ENCODE measurements around the gene ASAP3.
A peak's percentile ranks its signal among the peaks of the same experiment; 100 is the strongest.

Gene ASAP3

DNA sequence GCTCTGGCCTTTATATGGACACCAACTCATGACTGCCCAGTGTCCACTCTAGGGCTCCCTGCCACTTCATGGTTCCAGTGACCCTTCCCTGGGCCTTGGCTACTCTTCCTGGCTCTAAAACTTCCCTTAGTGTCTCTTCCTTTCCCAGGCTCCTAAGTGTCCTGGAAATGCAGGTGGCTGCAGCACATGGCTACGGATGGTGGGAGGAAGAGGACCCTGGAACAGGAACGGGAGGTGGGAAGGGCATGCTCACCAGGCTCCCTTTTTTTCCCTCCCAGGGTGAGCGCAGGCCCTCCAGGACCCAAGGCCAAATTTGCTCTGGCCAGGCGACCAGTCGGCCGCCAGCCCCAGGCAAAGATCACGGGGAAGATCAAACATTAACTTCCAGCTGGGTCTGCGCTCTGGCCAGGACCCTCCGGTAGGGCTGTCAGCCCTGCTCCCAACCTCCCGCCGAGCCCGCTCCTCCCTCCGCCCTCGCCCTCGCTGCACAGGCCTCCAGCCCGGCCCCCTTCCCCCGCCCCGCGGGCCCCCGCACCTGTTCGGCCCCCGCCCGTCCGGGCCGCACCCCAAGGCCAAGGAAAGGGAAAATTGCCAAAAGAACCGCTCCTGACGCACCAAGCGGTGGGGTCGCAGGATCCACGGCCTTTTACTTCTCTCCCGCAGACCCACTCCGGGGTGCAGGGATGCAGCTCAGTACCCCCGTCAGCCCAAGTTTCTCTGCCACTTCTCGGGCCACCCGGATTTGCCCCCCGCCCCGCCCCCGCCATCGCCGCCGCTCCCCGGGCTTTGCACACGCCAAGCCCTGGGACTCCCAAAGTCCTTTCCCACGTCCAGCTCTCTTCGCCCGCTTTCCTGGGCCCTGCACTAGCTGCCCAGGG is 60.3 kb downstream of the ASAP3 start:
- DNase-seq (ENCODE audit: low spot score), result no peak

- no peak for DNase-seq (ENCODE audit: low spot score)
Measured at GRCh38 chr1:23422941-23423340, 61.0 kb downstream of the ASAP3 start.

- no peak for DNase-seq (ENCODE audit: low spot score)
Measured at GRCh38 chr1:23422241-23422877, 61.6 kb downstream of the ASAP3 start.

GRCh38 chr1:23421753-23422240 is 62.2 kb downstream of the ASAP3 start:
- peak; percentile 35 for DNase-seq (ENCODE audit: low spot score)

DNA sequence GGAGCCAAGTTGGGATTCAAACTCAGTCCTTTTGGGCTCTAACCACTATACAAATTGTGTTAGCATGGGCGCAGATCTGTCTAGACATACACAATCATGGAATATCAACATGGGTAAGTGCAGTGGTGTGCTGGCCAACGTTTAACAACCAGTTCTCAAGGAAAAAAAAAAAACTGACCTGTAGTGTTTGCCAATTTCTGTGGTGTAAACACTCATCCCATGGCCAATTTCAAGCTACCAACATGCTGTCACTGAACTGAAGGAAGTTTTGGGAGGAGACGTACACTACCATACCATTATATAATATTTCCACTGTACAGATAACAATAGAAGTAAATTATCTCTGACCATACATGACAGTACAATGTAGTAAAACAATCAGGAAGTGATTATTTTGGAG is 62.6 kb downstream of the ASAP3 start:
- DNase-seq (ENCODE audit: low spot score), result no peak

GRCh38 chr1:23420778-23421177 is 63.2 kb downstream of the ASAP3 start:
- DNase-seq (ENCODE audit: low spot score), result no peak

- no peak for DNase-seq (ENCODE audit: low spot score)
Measured at GRCh38 chr1:23419180-23419579, 64.8 kb downstream of the ASAP3 start.

GRCh38 chr1:23417570-23417969 is 66.4 kb downstream of the ASAP3 start:
- DNase-seq (ENCODE audit: low spot score), result peak; percentile 45

GRCh38 chr1:23416964-23417363 is 67.0 kb downstream of the ASAP3 start:
- no peak for DNase-seq (ENCODE audit: low spot score)

- DNase-seq (ENCODE audit: low spot score), result no peak
Measured at GRCh38 chr1:23408797-23409290, 75.1 kb downstream of the ASAP3 start.

GRCh38 chr1:23407016-23407630 is 76.9 kb downstream of the ASAP3 start:
- DNase-seq (ENCODE audit: low spot score), result no peak

DNA sequence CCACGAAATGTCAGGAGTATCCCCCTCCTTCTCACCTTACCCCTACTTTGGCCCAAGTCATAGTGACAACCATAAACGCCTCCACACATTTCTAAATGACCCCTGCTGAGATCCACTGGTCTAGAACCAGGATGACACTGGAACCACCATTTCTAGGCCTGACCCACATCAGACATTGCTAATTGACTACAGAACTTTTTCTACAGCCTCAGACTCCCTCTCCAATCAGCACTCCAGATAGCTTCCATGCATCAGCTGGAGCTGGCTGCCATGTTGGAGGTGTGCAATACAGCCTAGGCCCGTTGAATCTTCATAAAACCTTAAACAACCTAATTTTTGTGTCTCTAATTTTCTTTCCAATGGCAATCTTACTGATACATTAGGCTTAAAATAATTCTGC is 78.0 kb downstream of the ASAP3 start:
- no peak for DNase-seq (ENCODE audit: low spot score)

- DNase-seq (ENCODE audit: low spot score), result peak; percentile 85
Measured at GRCh38 chr1:23403735-23404486, 80.1 kb downstream of the ASAP3 start.

- no peak for DNase-seq (ENCODE audit: low spot score)
Measured at GRCh38 chr1:23403355-23403734, 80.6 kb downstream of the ASAP3 start.

- no peak for DNase-seq (ENCODE audit: low spot score)
Measured at GRCh38 chr1:23403038-23403336, 81.0 kb downstream of the ASAP3 start.

- peak; percentile 35 for DNase-seq (ENCODE audit: low spot score)
Measured at GRCh38 chr1:23402286-23403037, 81.5 kb downstream of the ASAP3 start.

- DNase-seq (ENCODE audit: low spot score), result no peak
Measured at GRCh38 chr1:23401313-23401712, 82.7 kb downstream of the ASAP3 start.

GRCh38 chr1:23400324-23401114 is 83.5 kb downstream of the ASAP3 start:
- DNase-seq (ENCODE audit: low spot score), result no peak

DNA sequence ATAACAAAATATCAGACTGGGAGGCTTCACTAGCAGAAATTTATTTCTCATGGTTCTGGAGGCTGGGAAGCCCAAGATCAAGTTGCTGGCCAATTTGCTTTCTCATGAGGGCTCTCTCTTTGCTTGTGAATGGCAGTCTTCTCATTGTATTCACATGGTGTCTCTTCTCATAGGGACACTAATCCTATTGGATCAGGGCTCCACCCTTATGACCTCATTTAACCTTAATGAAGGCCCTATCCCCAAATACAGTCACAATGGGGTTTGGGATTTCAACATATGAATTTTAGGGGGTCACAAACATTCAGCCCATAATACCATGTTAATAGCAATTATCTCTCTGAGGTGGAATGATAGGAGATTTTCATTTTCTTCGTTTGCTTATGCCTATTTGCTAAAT is 84.8 kb downstream of the ASAP3 start:
- no peak for DNase-seq (ENCODE audit: low spot score)

DNA sequence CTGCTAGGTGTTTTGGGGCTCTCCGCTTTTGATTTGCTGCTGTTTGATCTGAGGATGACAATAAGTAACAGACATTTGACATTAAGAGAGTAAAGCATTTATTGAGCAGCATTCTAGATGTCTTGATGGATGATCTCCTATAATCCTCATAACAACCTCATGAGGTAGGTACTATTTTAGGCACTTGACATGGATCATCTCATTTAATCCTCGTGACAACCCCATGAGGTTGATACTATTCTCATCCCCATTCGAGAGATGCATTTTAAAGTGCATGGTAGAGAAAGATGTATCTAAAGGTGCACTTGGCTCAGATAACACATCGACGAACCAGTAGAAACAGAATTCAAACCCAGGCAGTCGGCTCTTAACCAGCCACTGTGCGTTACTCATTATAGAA is 86.1 kb downstream of the ASAP3 start:
- DNase-seq (ENCODE audit: low spot score), result no peak

GRCh38 chr1:23396380-23396779 is 87.6 kb downstream of the ASAP3 start:
- no peak for DNase-seq (ENCODE audit: low spot score)
